Right lung (tissue), 5 donors: ENCODE measurements around the gene OAF. TPM values are rescaled to one million over a fixed set of nuclear protein-coding genes. Genes with fewer than 3 reads are reported as not detected.
A peak's percentile ranks its signal among the peaks of the same experiment; 100 is the strongest.

Source experiments
- DNase-seq, 2 donors: peaks; one replicate each; pipeline ENCODE4 v3.0.0-alpha.2; 2013
- polyA plus RNA-seq, 5 donors: library from polyadenylated mRNA; unstranded; fragments of 120-200 nt; gene quantifications; one replicate each; pipeline versions ENCODE4 v1.2.1 to v1.2.3, GENCODE V29; 2013; ENCODE audit warnings: inconsistent platforms in 1 of 5, low replicate concordance in 1 of 5; ENCODE audit not compliant: insufficient read length in 5 of 5, insufficient read depth in 1 of 5

The OAF gene
- polyA plus RNA-seq, 5 donors, result 20.2 to 41.1 (median 24.4) TPM

- no peak for DNase-seq
These were observed 28.5 kb upstream of the OAF start for GRCh38 chr11:120182372-120182771.

- no peak for DNase-seq
These were observed 27.9 kb upstream of the OAF start for GRCh38 chr11:120182790-120183491.

GRCh38 chr11:120183701-120184141, 27.1 kb upstream of the OAF start:
- DNase-seq, result no peak

- DNase-seq, result no peak
These were observed 26.4 kb upstream of the OAF start for GRCh38 chr11:120184371-120184945.

GRCh38 chr11:120184946-120185705, 25.7 kb upstream of the OAF start:
- no peak for DNase-seq

- DNase-seq, result no peak
These were observed 25.0 kb upstream of the OAF start for GRCh38 chr11:120185706-120186455.

- no peak for DNase-seq
These were observed 24.4 kb upstream of the OAF start for GRCh38 chr11:120186456-120186773.

GRCh38 chr11:120186774-120187591, 23.8 kb upstream of the OAF start:
- no peak for DNase-seq

GRCh38 chr11:120188371-120188770, 22.5 kb upstream of the OAF start:
- no peak for DNase-seq

GRCh38 chr11:120188811-120189455, 21.9 kb upstream of the OAF start:
- DNase-seq, result no peak

GRCh38 chr11:120191058-120191457, 19.8 kb upstream of the OAF start:
- no peak for DNase-seq

- no peak for DNase-seq
These were observed 17.8 kb upstream of the OAF start for GRCh38 chr11:120192831-120193625.

- DNase-seq, result no peak
These were observed 16.7 kb upstream of the OAF start for GRCh38 chr11:120194166-120194565.

GRCh38 chr11:120195601-120196320, 15.1 kb upstream of the OAF start:
- no peak for DNase-seq

- DNase-seq, result no peak
These were observed 14.0 kb upstream of the OAF start for GRCh38 chr11:120196826-120197225.

- DNase-seq, result peak; percentile 62 to 70
These were observed 13.5 kb upstream of the OAF start for GRCh38 chr11:120197251-120197891.

GRCh38 chr11:120197977-120198376, 12.9 kb upstream of the OAF start:
- no peak for DNase-seq

- DNase-seq, result no peak
These were observed 12.4 kb upstream of the OAF start for GRCh38 chr11:120198403-120198786.
